Common myeloid progenitor, CD34-positive (primary cell): ENCODE results near the gene SCN2A.

Experiments
- CTCF ChIA-PET: fragments of 350-600 bp; sonication (Branson Sonifier 250); formaldehyde crosslinking; loops from one replicate; lab custom pipeline; 2021; ENCODE audit warnings: antibody characterized with exemption; lab: Charles Lee
- POLR2A ChIA-PET: fragments of 350-600 bp; sonication (Branson Sonifier 250); formaldehyde crosslinking; loops from one replicate; lab custom pipeline; 2021; ENCODE audit warnings: antibody characterized with exemption; lab: Charles Lee
- DNase-seq, 3 donors: peaks; one replicate each; pipeline versions ENCODE4 v3.0.0 to v3.0.0-alpha.2; 2013
- H3K27ac ChIP-seq, 2 experiments: 1 replicate in 1 of 2; 2 replicates in 1 of 2; pipeline ENCODE4 v1.7.0; 2013; ENCODE audit warnings: inconsistent platforms in 2 of 2, low read length in 2 of 2, mild to moderate bottlenecking in 2 of 2, low read depth in 1 of 2, moderate library complexity in 1 of 2; ENCODE audit not compliant: severe bottlenecking in 2 of 2, insufficient read depth in 1 of 2, poor library complexity in 1 of 2
- H3K27me3 ChIP-seq, 5 experiments: replicated peaks in 2 of 5; 1 replicate in 3 of 5; 2 replicates in 2 of 5; pipeline versions ENCODE4 v1.6.1 to v1.7.0; 2013; ENCODE audit warnings: low read length in 4 of 5, mild to moderate bottlenecking in 2 of 5, moderate library complexity in 2 of 5, inconsistent platforms in 1 of 5; ENCODE audit not compliant: insufficient read depth in 5 of 5, control insufficient read depth in 4 of 5
- H3K36me3 ChIP-seq, 4 experiments: 1 replicate in 2 of 4; 2 replicates in 2 of 4; pipeline versions ENCODE4 v1.6.1 to v1.7.0; 2013; ENCODE audit warnings: low read length in 3 of 4, control low read depth in 1 of 4, mild to moderate bottlenecking in 1 of 4; ENCODE audit not compliant: control insufficient read depth in 4 of 4, insufficient read depth in 4 of 4
- H3K4me1 ChIP-seq, 4 experiments: 1 replicate in 3 of 4; 2 replicates in 1 of 4; pipeline versions ENCODE4 v1.6.1 to v1.7.1; 2013; ENCODE audit warnings: low read length in 3 of 4, mild to moderate bottlenecking in 3 of 4, control low read depth in 1 of 4, inconsistent platforms in 1 of 4, moderate library complexity in 1 of 4; ENCODE audit not compliant: control insufficient read depth in 4 of 4, insufficient read depth in 4 of 4; ENCODE audit errors: control extremely low read depth in 1 of 4
- H3K4me3 ChIP-seq, 7 experiments: 1 replicate in 4 of 7; 2 replicates in 3 of 7; pipeline versions ENCODE4 v1.5.1 to v1.7.0; 2013; ENCODE audit warnings: mild to moderate bottlenecking in 7 of 7, low read length in 6 of 7, moderate library complexity in 6 of 7, inconsistent platforms in 2 of 7, low read depth in 2 of 7, control low read depth in 1 of 7; ENCODE audit not compliant: insufficient read depth in 4 of 7, control insufficient read depth in 1 of 7; ENCODE audit errors: extremely low read depth in 1 of 7
- H3K9me3 ChIP-seq, 5 experiments: 1 replicate in 4 of 5; 2 replicates in 1 of 5; pipeline versions ENCODE4 v1.6.1 to v1.7.1; 2013; ENCODE audit warnings: low read length in 4 of 5, mild to moderate bottlenecking in 2 of 5, inconsistent platforms in 1 of 5, low read depth in 1 of 5, moderate library complexity in 1 of 5; ENCODE audit not compliant: control insufficient read depth in 4 of 5, insufficient read depth in 2 of 5; ENCODE audit errors: control extremely low read depth in 1 of 5
- WGBS: methylation state at CpG from one replicate; pipeline ENCODE4 v1.1.5; 2013; ENCODE audit not compliant: insufficient coverage; 5-methylcytosine and 5-hydroxymethylcytosine counted together

SCN2A gene

GRCh38 chr2:165407466-165407865, 168.3 kb downstream of the SCN2A start:
- CTCF ChIA-PET: interaction anchor here (0.6 to 2.0 kb wide), 2 partner anchors 34 to 467 kb away, joined by 3 to 6 read pairs; no protein-coding TSS in a partner anchor

DNA sequence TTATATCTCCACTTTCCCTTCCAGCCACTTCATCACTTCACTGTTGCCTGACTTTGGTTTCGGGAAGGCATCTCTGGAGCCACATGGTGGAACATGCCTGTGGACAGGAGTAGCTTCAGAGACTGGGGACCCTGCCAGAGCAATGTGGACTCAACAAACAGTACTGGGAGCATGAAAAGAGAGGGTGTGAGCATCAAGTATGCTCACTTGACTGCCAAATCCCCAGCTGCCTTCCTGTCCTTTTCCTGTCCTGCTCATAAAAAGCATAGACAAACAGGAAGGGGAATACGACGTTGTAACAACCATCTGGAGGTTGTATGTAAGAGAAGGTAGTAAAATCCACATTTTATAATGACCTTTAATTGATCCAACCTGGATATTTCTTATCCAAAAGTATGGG, 169.0 kb downstream of the SCN2A start:
- no peaks in the 10 kb centered on the region for H3K4me1 ChIP-seq
- H3K4me3 ChIP-seq: no peak overlapping the region
- H3K27ac ChIP-seq: no peak overlapping the region
- H3K27me3 ChIP-seq: no peaks in the 10 kb centered on the region
- DNase-seq: no peak
- peaks cover 0 to 3% (median 0%) of the 10 kb centered on the region in 5 experiments for H3K9me3 ChIP-seq
- no peaks in the 10 kb centered on the region for H3K36me3 ChIP-seq
- WGBS: no CpG with 5 or more reads among the region's 3 CpGs
- ChIA-PET POLR2A (no interaction called here), CTCF (interaction anchor here (2.0 kb wide), 1 partner anchor 466 kb away, joined by 6 read pairs; no protein-coding TSS in a partner anchor)

More at GRCh38 chr2:165407466-165407865, 168.3 kb downstream of the SCN2A start:
- Histone ChIP-seq H3K36me3 (no peaks in the 10 kb centered on the region), H3K4me1 (no peaks in the 10 kb centered on the region), H3K27ac (no peak overlapping the region), H3K4me3 (no peak overlapping the region), H3K27me3 (no peaks in the 10 kb centered on the region), H3K9me3 (peaks cover 0 to 3% (median 0%) of the 10 kb centered on the region in 5 experiments)
- no peak for DNase-seq
- POLR2A ChIA-PET: no interaction called here

- Histone ChIP-seq H3K27ac (no peak overlapping the region), H3K4me1 (no peaks in the 10 kb centered on the region), H3K27me3 (no peaks in the 10 kb centered on the region), H3K36me3 (no peaks in the 10 kb centered on the region), H3K9me3 (peaks cover 0 to 3% (median 0%) of the 10 kb centered on the region in 5 experiments), H3K4me3 (no peak overlapping the region)
- DNase-seq: no peak
- CTCF ChIA-PET: no interaction called here
- POLR2A ChIA-PET: no interaction called here
These were observed 171.1 kb downstream of the SCN2A start for GRCh38 chr2:165410276-165410675.

GRCh38 chr2:165414187-165414586, 175.0 kb downstream of the SCN2A start:
- Histone ChIP-seq H3K36me3 (no peaks in the 10 kb centered on the region), H3K27me3 (no peaks in the 10 kb centered on the region), H3K9me3 (peaks cover 0 to 10% (median 0%) of the 10 kb centered on the region in 5 experiments), H3K4me3 (no peak overlapping the region), H3K4me1 (no peaks in the 10 kb centered on the region), H3K27ac (no peak overlapping the region)
- CTCF ChIA-PET: interaction anchor here (1.6 kb wide), 1 partner anchor 13 kb away, joined by 4 read pairs; no protein-coding TSS in a partner anchor
- DNase-seq: no peak
- POLR2A ChIA-PET: interaction anchor here (0.7 kb wide), 1 partner anchor 229 kb away, joined by 3 read pairs; no protein-coding TSS in a partner anchor

DNA sequence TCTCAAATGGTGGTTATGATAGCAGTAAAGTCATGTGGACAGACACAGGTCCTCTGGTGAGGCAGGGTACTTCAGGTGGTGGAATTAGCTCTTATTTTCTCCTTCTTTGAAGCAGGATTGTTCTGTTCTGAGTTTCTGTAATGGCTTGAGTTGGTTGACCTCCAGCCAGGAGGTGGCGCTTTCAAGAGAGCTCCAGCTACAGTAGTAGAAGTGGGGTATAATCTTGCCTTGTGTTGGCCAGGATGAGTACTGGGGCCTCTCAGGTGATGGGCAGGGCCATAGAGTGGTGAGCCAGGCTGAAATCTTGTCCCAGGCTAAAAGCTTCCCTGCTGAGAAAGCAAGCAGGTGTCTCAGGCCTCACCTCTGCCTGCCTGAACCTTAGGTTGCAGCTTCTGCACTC, 177.8 kb downstream of the SCN2A start:
- Histone ChIP-seq H3K4me1 (no peaks in the 10 kb centered on the region), H3K36me3 (no peaks in the 10 kb centered on the region), H3K27me3 (no peaks in the 10 kb centered on the region), H3K27ac (no peak overlapping the region), H3K4me3 (no peak overlapping the region), H3K9me3 (peaks cover 0 to 9% (median 0%) of the 10 kb centered on the region in 5 experiments)
- no peak for DNase-seq
- ChIA-PET CTCF (interaction anchor here (1.3 to 3.2 kb wide), 2 partner anchors 14 to 457 kb away, joined by 3 to 14 read pairs; no protein-coding TSS in a partner anchor), POLR2A (no interaction called here)
- 100% methylated on average over 1 of the region's 1 CpG for WGBS

GRCh38 chr2:165420231-165420630, 181.0 kb downstream of the SCN2A start:
- Histone ChIP-seq H3K9me3 (peaks cover 0 to 17% (median 0%) of the 10 kb centered on the region in 5 experiments), H3K27ac (no peak overlapping the region), H3K36me3 (no peaks in the 10 kb centered on the region), H3K4me1 (no peaks in the 10 kb centered on the region), H3K27me3 (no peaks in the 10 kb centered on the region), H3K4me3 (no peak overlapping the region)
- CTCF ChIA-PET: interaction anchor here (1.3 kb wide), 1 partner anchor 8 kb away, joined by 3 read pairs; no protein-coding TSS in a partner anchor
- DNase-seq: no peak
- POLR2A ChIA-PET: no interaction called here

- ChIA-PET POLR2A (no interaction called here), CTCF (no interaction called here)
- Histone ChIP-seq H3K9me3 (peaks cover 0 to 7% (median 2%) of the 10 kb centered on the region in 5 experiments), H3K4me3 (no peak overlapping the region), H3K27me3 (no peaks in the 10 kb centered on the region), H3K36me3 (no peaks in the 10 kb centered on the region), H3K4me1 (no peaks in the 10 kb centered on the region), H3K27ac (no peak overlapping the region)
- 95% methylated on average over 3 of the region's 3 CpGs for WGBS
- DNase-seq: no peak
These were observed 183.9 kb downstream of the SCN2A start for GRCh38 chr2:165423081-165423480.
